Suprapubic skin (tissue), 3 donors: Measurements from ENCODE around the gene AGAP1.

Experiments used
- POLR2AphosphoS5 ChIP-seq, 3 donors: sonication (generic); formaldehyde crosslinking; IDR thresholded peaks; one replicate each; pipeline ENCODE4 v1.6.1; 2017; ENCODE audit warnings: antibody characterized with exemption in 3 of 3
- TF ChIP-seq, protein P1 (sequence below), 2 donors: fragments of 200-600 bp in 1 of 2; fragments of 450-650 bp in 1 of 2; sonication (generic) in 1 of 2; IDR thresholded peaks; one replicate each; pipeline ENCODE4 v1.5.1; 2016 to 2019; ENCODE audit warnings: antibody characterized with exemption in 2 of 2, mild to moderate bottlenecking in 1 of 2, moderate library complexity in 1 of 2

GRCh38 chr2:235722869-235723268 lies 229.0 kb downstream of the AGAP1 start:
- TF ChIP-seq, protein P1, sequence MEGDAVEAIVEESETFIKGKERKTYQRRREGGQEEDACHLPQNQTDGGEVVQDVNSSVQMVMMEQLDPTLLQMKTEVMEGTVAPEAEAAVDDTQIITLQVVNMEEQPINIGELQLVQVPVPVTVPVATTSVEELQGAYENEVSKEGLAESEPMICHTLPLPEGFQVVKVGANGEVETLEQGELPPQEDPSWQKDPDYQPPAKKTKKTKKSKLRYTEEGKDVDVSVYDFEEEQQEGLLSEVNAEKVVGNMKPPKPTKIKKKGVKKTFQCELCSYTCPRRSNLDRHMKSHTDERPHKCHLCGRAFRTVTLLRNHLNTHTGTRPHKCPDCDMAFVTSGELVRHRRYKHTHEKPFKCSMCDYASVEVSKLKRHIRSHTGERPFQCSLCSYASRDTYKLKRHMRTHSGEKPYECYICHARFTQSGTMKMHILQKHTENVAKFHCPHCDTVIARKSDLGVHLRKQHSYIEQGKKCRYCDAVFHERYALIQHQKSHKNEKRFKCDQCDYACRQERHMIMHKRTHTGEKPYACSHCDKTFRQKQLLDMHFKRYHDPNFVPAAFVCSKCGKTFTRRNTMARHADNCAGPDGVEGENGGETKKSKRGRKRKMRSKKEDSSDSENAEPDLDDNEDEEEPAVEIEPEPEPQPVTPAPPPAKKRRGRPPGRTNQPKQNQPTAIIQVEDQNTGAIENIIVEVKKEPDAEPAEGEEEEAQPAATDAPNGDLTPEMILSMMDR (IDR thresholded peaks at IDR 0.05) = no peak
- no peak for TF ChIP-seq POLR2AphosphoS5 (IDR thresholded peaks at IDR 0.05)
